ENCODE data around the gene KIF5C.

GRCh38 chr2:149015926-149016563 lies 141.0 kb downstream of the KIF5C start:
- no peak for TF ChIP-seq CTCF (IDR thresholded peaks at IDR 0.05)
- no peak for TF ChIP-seq POLR2A (IDR thresholded peaks at IDR 0.05)
